ENCODE measurements around the gene SARDH. TPM values are rescaled to one million over a fixed set of nuclear protein-coding genes. Genes with fewer than 3 reads are reported as not detected.

Gene SARDH
- polyA plus RNA-seq, 1 donor (not counting 4 experiments of a cell fraction or from before 2014, with no cell fraction given), result 0.03 TPM

DNA sequence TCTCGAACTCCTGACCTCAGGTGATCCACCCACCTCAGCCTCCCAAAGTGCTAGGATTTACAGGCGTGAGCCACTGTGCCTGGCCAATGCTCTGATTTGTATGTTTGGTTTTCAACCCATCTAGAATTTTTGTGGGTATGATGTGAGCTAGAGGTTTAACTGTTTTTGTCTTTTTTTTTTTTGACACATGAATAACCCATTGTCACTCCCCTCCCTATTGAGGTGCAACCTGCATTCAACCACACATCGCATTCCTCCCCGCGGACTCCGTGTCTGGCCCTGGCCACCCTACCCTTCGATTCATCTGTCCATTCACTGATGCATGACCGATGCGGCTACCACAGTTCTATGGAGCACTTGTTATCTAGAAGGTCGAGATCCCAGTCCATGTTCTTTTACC is 119.4 kb downstream of the SARDH start:
- FAIRE-seq (no peak), DNase-seq (ENCODE audit: low read depth, low spot score) (no peak)
- H3K4me2 ChIP-seq (ENCODE audit: control insufficient read depth, extremely low read depth, insufficient read depth, low read depth, low read length), result no peak overlapping the region
- H3K4me1 ChIP-seq (ENCODE audit: control insufficient read depth, extremely low read depth, insufficient read depth, low read length), result no peaks in the 10 kb centered on the region
- dilution Hi-C loops (cut with MboI; ENCODE audit: extremely low pct_ligation_motif_present, low sequenced_read_pairs), result no loop called here
- no peaks in the 10 kb centered on the region for H3K79me2 ChIP-seq (ENCODE audit: control insufficient read depth, insufficient read depth, low read length)
- no peaks in the 10 kb centered on the region for H3K9me1 ChIP-seq (ENCODE audit: control insufficient read depth, extremely low read depth, insufficient read depth, low read length)
- TF ChIP-seq EZH2 (IDR thresholded peaks at IDR 0.05; ENCODE audit: low read length) (no peak), CTCF (optimal IDR thresholded peaks at IDR 0.05 in 1 of 3, IDR thresholded peaks at IDR 0.05 in 1 of 3, conservative IDR thresholded peaks at IDR 0.05 in 1 of 3; ENCODE audit: extremely low read depth in 1 of 3, insufficient read depth in 2 of 3, low read length in 3 of 3) (no peak)
- no peaks in the 10 kb centered on the region for H3K36me3 ChIP-seq (ENCODE audit: control insufficient read depth in 2 of 2, extremely low read depth in 1 of 2, insufficient read depth in 2 of 2, low read length in 2 of 2)
- no peak overlapping the region for H3K9ac ChIP-seq (ENCODE audit: control insufficient read depth, extremely low read depth, insufficient read depth, low read length)
- H2AFZ ChIP-seq (ENCODE audit: control insufficient read depth, low read length), result no peak overlapping the region
- H3K9me3 ChIP-seq (ENCODE audit: control insufficient read depth, low read depth, low read length), result no peaks in the 10 kb centered on the region
- H3K27ac ChIP-seq (ENCODE audit: control insufficient read depth, insufficient read depth, low read length), result no peak overlapping the region
- H3K4me3 ChIP-seq (ENCODE audit: control insufficient read depth in 2 of 3, extremely low read depth in 1 of 3, insufficient read depth in 2 of 3, low read depth in 1 of 3, low read length in 3 of 3), result no peak overlapping the region
- H3K27me3 ChIP-seq (ENCODE audit: control insufficient read depth, extremely low read depth, insufficient read depth, low read length), result peaks cover 36% of the 10 kb centered on the region
- no peaks in the 10 kb centered on the region for H4K20me1 ChIP-seq (ENCODE audit: control insufficient read depth, extremely low read depth, insufficient read depth, low read length)

- no peaks in the 10 kb centered on the region for H3K79me2 ChIP-seq (ENCODE audit: control insufficient read depth, insufficient read depth, low read length)
- H3K9me1 ChIP-seq (ENCODE audit: control insufficient read depth, extremely low read depth, insufficient read depth, low read length), result no peaks in the 10 kb centered on the region
- no peak for TF ChIP-seq CTCF (optimal IDR thresholded peaks at IDR 0.05 in 1 of 3, IDR thresholded peaks at IDR 0.05 in 1 of 3, conservative IDR thresholded peaks at IDR 0.05 in 1 of 3; ENCODE audit: extremely low read depth in 1 of 3, insufficient read depth in 2 of 3, low read length in 3 of 3)
- TF ChIP-seq EZH2 (IDR thresholded peaks at IDR 0.05; ENCODE audit: low read length), result no peak
- H3K36me3 ChIP-seq (ENCODE audit: control insufficient read depth in 2 of 2, extremely low read depth in 1 of 2, insufficient read depth in 2 of 2, low read length in 2 of 2), result no peaks in the 10 kb centered on the region
- H3K9ac ChIP-seq (ENCODE audit: control insufficient read depth, extremely low read depth, insufficient read depth, low read length), result no peak overlapping the region
- H3K27me3 ChIP-seq (ENCODE audit: control insufficient read depth, extremely low read depth, insufficient read depth, low read length), result peaks cover 54% of the 10 kb centered on the region
- no peaks in the 10 kb centered on the region for H3K9me3 ChIP-seq (ENCODE audit: control insufficient read depth, low read depth, low read length)
- no peak overlapping the region for H3K4me3 ChIP-seq (ENCODE audit: control insufficient read depth in 2 of 3, extremely low read depth in 1 of 3, insufficient read depth in 2 of 3, low read depth in 1 of 3, low read length in 3 of 3)
- H3K4me1 ChIP-seq (ENCODE audit: control insufficient read depth, extremely low read depth, insufficient read depth, low read length), result no peaks in the 10 kb centered on the region
- DNase-seq (ENCODE audit: low read depth, low spot score), result no peak
- no peak overlapping the region for H2AFZ ChIP-seq (ENCODE audit: control insufficient read depth, low read length)
- no peak for FAIRE-seq
- H4K20me1 ChIP-seq (ENCODE audit: control insufficient read depth, extremely low read depth, insufficient read depth, low read length), result no peaks in the 10 kb centered on the region
- dilution Hi-C loops (cut with MboI; ENCODE audit: extremely low pct_ligation_motif_present, low sequenced_read_pairs), result no loop called here
- H3K27ac ChIP-seq (ENCODE audit: control insufficient read depth, insufficient read depth, low read length), result no peak overlapping the region
- no peak overlapping the region for H3K4me2 ChIP-seq (ENCODE audit: control insufficient read depth, extremely low read depth, insufficient read depth, low read depth, low read length)
Measured at GRCh38 chr9:133616643-133617405, 121.3 kb downstream of the SARDH start.

Data from keratinocyte (primary cell).